ENCODE measurements around the gene MTMR4. TPM values are rescaled to one million over a fixed set of nuclear protein-coding genes. Genes with fewer than 3 reads are reported as not detected.

The MTMR4 gene
- polyA plus RNA-seq, 1 of the 3 experiments (the other 2 are of a cell fraction) = 23.3 TPM

GRCh38 chr17:58498177-58498828, 16.1 kb downstream of the MTMR4 start:
- Histone ChIP-seq H3K27me3 (ENCODE audit: insufficient read depth) (no peaks in the 10 kb centered on the region), H3K79me2 (ENCODE audit: insufficient read depth) (no peaks in the 10 kb centered on the region), H2AFZ (ENCODE audit: low read depth) (no peak overlapping the region), H3K4me2 (no peak overlapping the region), H3K27ac (ENCODE audit: low read depth in 2 of 2, low read length in 1 of 2) (no peak overlapping the region), H3K9me2 (no peaks in the 10 kb centered on the region), H3K9me3 (no peaks in the 10 kb centered on the region), H4K20me1 (ENCODE audit: insufficient read depth) (no peaks in the 10 kb centered on the region), H3K4me3 (ENCODE audit: low read depth in 2 of 2, low read length in 1 of 2) (no peak overlapping the region), H3K36me3 (replicated peaks in 1 of 2; ENCODE audit: control insufficient read depth in 1 of 2, insufficient read depth in 2 of 2, low read length in 1 of 2) (peaks cover 67 to 70% of the 10 kb centered on the region in 2 experiments), H3K4me1 (ENCODE audit: control insufficient read depth in 1 of 2, insufficient read depth in 2 of 2, low read depth in 1 of 2, low read length in 1 of 2) (no peaks in the 10 kb centered on the region), H3K9ac (no peak overlapping the region), H3F3A (replicated peaks; ENCODE audit: insufficient read depth) (peaks cover 7% of the 10 kb centered on the region)
- no peak for DNase-seq
- WGBS (ENCODE audit: low lambda C conversion rate) = 97% methylated on average over 6 of the region's 6 CpGs
- ChIA-PET CTCF (interaction anchor here (1.0 to 1.4 kb wide), 5 partner anchors 10 to 506 kb away, joined by 3 to 4 read pairs (median 4); partner anchors contain the start of genes HSF5, MTMR4 and RNF43), POLR2A (interaction anchor here (2.4 kb wide), 1 partner anchor 15 kb away, joined by 9 read pairs; the partner anchor contains the start of gene MTMR4)
- TF ChIP-seq RCOR1 (IDR thresholded peaks at IDR 0.05; ENCODE audit: low read length) (no peak), USF2 (IDR thresholded peaks at IDR 0.05; ENCODE audit: borderline replicate concordance, low read depth, low read length) (no peak)

- H3K27me3 ChIP-seq (ENCODE audit: insufficient read depth) = no peaks in the 10 kb centered on the region
- no peak overlapping the region for H3K27ac ChIP-seq (ENCODE audit: low read depth in 2 of 2, low read length in 1 of 2)
- no peaks in the 10 kb centered on the region for H3K9me3 ChIP-seq
- TF ChIP-seq, protein P1, sequence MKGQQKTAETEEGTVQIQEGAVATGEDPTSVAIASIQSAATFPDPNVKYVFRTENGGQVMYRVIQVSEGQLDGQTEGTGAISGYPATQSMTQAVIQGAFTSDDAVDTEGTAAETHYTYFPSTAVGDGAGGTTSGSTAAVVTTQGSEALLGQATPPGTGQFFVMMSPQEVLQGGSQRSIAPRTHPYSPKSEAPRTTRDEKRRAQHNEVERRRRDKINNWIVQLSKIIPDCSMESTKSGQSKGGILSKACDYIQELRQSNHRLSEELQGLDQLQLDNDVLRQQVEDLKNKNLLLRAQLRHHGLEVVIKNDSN (IDR thresholded peaks at IDR 0.05; ENCODE audit: borderline replicate concordance, low read depth) = no peak
- TF ChIP-seq RXRA (IDR thresholded peaks at IDR 0.05; ENCODE audit: borderline replicate concordance, low read depth) (no peak), NFIC (IDR thresholded peaks at IDR 0.05; ENCODE audit: borderline replicate concordance) (no peak), RCOR1 (IDR thresholded peaks at IDR 0.05; ENCODE audit: low read length) (no peak), ELF1 (IDR thresholded peaks at IDR 0.05) (no peak), POLR2AphosphoS5 (IDR thresholded peaks at IDR 0.05; ENCODE audit: low read depth, low read length) (no peak), EZH2phosphoT487 (IDR thresholded peaks at IDR 0.05; ENCODE audit: borderline replicate concordance, low read depth) (no peak), IRF3 (IDR thresholded peaks at IDR 0.05; ENCODE audit: low read depth, low read length) (no peak), EP300 (IDR thresholded peaks at IDR 0.05; ENCODE audit: borderline replicate concordance in 1 of 2, low read depth in 1 of 2, low read length in 1 of 2) (no peak), GATA2 (CRISPR knock-in tag; IDR thresholded peaks at IDR 0.05) (no peak), MXI1 (IDR thresholded peaks at IDR 0.05; ENCODE audit: low read depth, low read length) (no peak), FOSL2 (IDR thresholded peaks at IDR 0.05; ENCODE audit: borderline replicate concordance, low read depth) (no peak)
- TF ChIP-seq, protein P2, sequence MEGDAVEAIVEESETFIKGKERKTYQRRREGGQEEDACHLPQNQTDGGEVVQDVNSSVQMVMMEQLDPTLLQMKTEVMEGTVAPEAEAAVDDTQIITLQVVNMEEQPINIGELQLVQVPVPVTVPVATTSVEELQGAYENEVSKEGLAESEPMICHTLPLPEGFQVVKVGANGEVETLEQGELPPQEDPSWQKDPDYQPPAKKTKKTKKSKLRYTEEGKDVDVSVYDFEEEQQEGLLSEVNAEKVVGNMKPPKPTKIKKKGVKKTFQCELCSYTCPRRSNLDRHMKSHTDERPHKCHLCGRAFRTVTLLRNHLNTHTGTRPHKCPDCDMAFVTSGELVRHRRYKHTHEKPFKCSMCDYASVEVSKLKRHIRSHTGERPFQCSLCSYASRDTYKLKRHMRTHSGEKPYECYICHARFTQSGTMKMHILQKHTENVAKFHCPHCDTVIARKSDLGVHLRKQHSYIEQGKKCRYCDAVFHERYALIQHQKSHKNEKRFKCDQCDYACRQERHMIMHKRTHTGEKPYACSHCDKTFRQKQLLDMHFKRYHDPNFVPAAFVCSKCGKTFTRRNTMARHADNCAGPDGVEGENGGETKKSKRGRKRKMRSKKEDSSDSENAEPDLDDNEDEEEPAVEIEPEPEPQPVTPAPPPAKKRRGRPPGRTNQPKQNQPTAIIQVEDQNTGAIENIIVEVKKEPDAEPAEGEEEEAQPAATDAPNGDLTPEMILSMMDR (IDR thresholded peaks at IDR 0.05) = no peak
- ChIA-PET POLR2A (interaction anchor here (0.6 to 0.7 kb wide), 2 partner anchors 167 to 173 kb away, joined by 7 to 11 read pairs; no protein-coding TSS in a partner anchor), CTCF (no interaction called here)
- H3K36me3 ChIP-seq (replicated peaks in 1 of 2; ENCODE audit: control insufficient read depth in 1 of 2, insufficient read depth in 2 of 2, low read length in 1 of 2) = peaks cover 72 to 92% of the 10 kb centered on the region in 2 experiments
- no peaks in the 10 kb centered on the region for H4K20me1 ChIP-seq (ENCODE audit: insufficient read depth)
- H3K4me3 ChIP-seq (ENCODE audit: low read depth in 2 of 2, low read length in 1 of 2) = no peak overlapping the region
- 94% methylated on average over 4 of the region's 4 CpGs for WGBS (ENCODE audit: low lambda C conversion rate)
- H2AFZ ChIP-seq (ENCODE audit: low read depth) = no peak overlapping the region
- H3K4me1 ChIP-seq (ENCODE audit: control insufficient read depth in 1 of 2, insufficient read depth in 2 of 2, low read depth in 1 of 2, low read length in 1 of 2) = no peaks in the 10 kb centered on the region
- no peak for DNase-seq
- no peaks in the 10 kb centered on the region for H3F3A ChIP-seq (replicated peaks; ENCODE audit: insufficient read depth)
- no peaks in the 10 kb centered on the region for H3K9me2 ChIP-seq
- no peak overlapping the region for H3K9ac ChIP-seq
- H3K4me2 ChIP-seq = no peak overlapping the region
- no peaks in the 10 kb centered on the region for H3K79me2 ChIP-seq (ENCODE audit: insufficient read depth)
Measured at GRCh38 chr17:58493506-58493905, 20.9 kb downstream of the MTMR4 start.
